B cell (primary cell): ENCODE results near the gene ELP2.

ENCODE experiments used
- CTCF ChIP-seq: fragments of 200-600 bp; IDR thresholded peaks from one replicate; pipeline ENCODE4 v1.8.0; 2022; ENCODE audit warnings: antibody characterized with exemption, mild to moderate bottlenecking
- EZH2 ChIP-seq: IDR thresholded peaks from 2 replicates; pipeline ENCODE4 v1.6.1; 2012; ENCODE audit warnings: borderline replicate concordance, low read depth, mild to moderate bottlenecking, moderate library complexity, low read length; ENCODE audit not compliant: insufficient read depth, poor library complexity, severe bottlenecking

GRCh38 chr18:36183987-36184386 lies 54.3 kb downstream of the ELP2 start:
- no peak for TF ChIP-seq CTCF
- no peak for TF ChIP-seq EZH2
